ENCODE data around the gene ABAT.

The ABAT gene

DNA sequence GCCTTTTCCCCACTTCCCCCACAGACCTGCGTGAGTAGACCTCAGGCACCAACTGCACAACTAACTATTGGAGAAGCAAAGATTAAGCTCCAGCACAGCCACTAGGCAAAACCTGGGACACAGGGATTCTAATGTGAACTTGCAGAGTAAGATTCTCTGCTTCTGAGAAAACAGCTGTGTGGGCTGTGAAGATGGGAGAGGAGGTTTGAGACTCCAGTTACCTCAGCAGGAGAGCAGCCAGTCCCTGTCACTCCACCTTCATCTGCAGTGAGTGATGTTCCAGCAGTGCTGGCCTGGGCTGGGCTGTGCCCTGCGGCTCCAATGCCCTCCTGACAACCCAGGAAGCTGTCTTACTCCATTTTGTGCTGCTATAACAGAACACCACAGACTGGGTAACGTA is 18.0 kb upstream of the ABAT start:
- TF ChIP-seq ZNF8 (CRISPR knock-in tag; IDR thresholded peaks at IDR 0.05) (no peak), TOX (CRISPR knock-in tag; IDR thresholded peaks at IDR 0.05; ENCODE audit: borderline replicate concordance) (no peak), ZNF70 (CRISPR knock-in tag; IDR thresholded peaks at IDR 0.05) (no peak), ISL1 (CRISPR knock-in tag; IDR thresholded peaks at IDR 0.05) (no peak), CSDC2 (CRISPR knock-in tag; IDR thresholded peaks at IDR 0.05) (no peak), GLIS3 (CRISPR knock-in tag; IDR thresholded peaks at IDR 0.05) (no peak), ZFP3 (CRISPR knock-in tag; IDR thresholded peaks at IDR 0.05) (no peak), ZFP30 (CRISPR knock-in tag; IDR thresholded peaks at IDR 0.05) (no peak), PPARA (CRISPR knock-in tag; IDR thresholded peaks at IDR 0.05; ENCODE audit: borderline replicate concordance) (no peak), ZNF565 (CRISPR knock-in tag; conservative IDR thresholded peaks at IDR 0.05; ENCODE audit: low read depth) (no peak), ESRRG (CRISPR knock-in tag; IDR thresholded peaks at IDR 0.05) (no peak), RARB (CRISPR knock-in tag; IDR thresholded peaks at IDR 0.05) (no peak)
- TF ChIP-seq, protein P1, sequence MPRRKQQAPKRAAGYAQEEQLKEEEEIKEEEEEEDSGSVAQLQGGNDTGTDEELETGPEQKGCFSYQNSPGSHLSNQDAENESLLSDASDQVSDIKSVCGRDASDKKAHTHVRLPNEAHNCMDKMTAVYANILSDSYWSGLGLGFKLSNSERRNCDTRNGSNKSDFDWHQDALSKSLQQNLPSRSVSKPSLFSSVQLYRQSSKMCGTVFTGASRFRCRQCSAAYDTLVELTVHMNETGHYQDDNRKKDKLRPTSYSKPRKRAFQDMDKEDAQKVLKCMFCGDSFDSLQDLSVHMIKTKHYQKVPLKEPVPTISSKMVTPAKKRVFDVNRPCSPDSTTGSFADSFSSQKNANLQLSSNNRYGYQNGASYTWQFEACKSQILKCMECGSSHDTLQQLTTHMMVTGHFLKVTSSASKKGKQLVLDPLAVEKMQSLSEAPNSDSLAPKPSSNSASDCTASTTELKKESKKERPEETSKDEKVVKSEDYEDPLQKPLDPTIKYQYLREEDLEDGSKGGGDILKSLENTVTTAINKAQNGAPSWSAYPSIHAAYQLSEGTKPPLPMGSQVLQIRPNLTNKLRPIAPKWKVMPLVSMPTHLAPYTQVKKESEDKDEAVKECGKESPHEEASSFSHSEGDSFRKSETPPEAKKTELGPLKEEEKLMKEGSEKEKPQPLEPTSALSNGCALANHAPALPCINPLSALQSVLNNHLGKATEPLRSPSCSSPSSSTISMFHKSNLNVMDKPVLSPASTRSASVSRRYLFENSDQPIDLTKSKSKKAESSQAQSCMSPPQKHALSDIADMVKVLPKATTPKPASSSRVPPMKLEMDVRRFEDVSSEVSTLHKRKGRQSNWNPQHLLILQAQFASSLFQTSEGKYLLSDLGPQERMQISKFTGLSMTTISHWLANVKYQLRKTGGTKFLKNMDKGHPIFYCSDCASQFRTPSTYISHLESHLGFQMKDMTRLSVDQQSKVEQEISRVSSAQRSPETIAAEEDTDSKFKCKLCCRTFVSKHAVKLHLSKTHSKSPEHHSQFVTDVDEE (CRISPR knock-in tag; IDR thresholded peaks at IDR 0.05) = no peak
- TF ChIP-seq, protein P2, sequence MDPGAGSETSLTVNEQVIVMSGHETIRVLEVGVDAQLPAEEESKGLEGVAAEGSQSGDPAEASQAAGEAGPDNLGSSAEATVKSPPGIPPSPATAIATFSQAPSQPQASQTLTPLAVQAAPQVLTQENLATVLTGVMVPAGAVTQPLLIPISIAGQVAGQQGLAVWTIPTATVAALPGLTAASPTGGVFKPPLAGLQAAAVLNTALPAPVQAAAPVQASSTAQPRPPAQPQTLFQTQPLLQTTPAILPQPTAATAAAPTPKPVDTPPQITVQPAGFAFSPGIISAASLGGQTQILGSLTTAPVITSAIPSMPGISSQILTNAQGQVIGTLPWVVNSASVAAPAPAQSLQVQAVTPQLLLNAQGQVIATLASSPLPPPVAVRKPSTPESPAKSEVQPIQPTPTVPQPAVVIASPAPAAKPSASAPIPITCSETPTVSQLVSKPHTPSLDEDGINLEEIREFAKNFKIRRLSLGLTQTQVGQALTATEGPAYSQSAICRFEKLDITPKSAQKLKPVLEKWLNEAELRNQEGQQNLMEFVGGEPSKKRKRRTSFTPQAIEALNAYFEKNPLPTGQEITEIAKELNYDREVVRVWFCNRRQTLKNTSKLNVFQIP (CRISPR knock-in tag; IDR thresholded peaks at IDR 0.05; ENCODE audit: borderline replicate concordance, low read depth) = no peak
- TF ChIP-seq, protein P3, sequence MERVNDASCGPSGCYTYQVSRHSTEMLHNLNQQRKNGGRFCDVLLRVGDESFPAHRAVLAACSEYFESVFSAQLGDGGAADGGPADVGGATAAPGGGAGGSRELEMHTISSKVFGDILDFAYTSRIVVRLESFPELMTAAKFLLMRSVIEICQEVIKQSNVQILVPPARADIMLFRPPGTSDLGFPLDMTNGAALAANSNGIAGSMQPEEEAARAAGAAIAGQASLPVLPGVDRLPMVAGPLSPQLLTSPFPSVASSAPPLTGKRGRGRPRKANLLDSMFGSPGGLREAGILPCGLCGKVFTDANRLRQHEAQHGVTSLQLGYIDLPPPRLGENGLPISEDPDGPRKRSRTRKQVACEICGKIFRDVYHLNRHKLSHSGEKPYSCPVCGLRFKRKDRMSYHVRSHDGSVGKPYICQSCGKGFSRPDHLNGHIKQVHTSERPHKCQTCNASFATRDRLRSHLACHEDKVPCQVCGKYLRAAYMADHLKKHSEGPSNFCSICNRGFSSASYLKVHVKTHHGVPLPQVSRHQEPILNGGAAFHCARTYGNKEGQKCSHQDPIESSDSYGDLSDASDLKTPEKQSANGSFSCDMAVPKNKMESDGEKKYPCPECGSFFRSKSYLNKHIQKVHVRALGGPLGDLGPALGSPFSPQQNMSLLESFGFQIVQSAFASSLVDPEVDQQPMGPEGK (CRISPR knock-in tag; IDR thresholded peaks at IDR 0.05; ENCODE audit: borderline replicate concordance) = no peak
- no peak for ATAC-seq

DNA sequence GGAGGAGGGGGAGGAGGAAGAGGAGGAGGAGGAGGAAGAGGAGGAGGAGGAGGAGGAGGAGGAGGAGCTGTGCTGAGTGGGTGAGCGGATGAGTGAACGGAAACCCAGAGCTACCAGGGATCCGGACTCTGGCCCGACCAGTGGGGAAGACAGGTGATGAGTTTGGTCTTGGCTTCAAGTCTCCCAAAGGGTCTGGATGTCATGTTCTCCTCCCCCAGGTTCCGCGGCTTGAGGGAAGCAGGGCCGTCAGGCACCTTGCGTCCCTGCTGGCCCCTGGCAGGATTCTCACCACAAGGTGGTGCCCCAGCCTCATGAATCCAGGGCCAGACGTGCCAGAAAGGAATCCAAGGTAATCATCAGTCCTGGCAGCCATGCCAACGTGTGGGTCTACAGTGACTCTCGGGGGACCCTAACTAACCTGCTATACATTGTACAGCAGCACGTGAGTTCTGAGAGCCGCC is 13.5 kb upstream of the ABAT start:
- peak; percentile 95 for ATAC-seq

More for the DNA sequence above, 13.5 kb upstream of the ABAT start:
- TF ChIP-seq CSDC2 (CRISPR knock-in tag; IDR thresholded peaks at IDR 0.05) (no peak), ISL1 (CRISPR knock-in tag; IDR thresholded peaks at IDR 0.05) (no peak), ZFP30 (CRISPR knock-in tag; IDR thresholded peaks at IDR 0.05) (no peak), TOX (CRISPR knock-in tag; IDR thresholded peaks at IDR 0.05; ENCODE audit: borderline replicate concordance) (no peak), BACH2 (CRISPR knock-in tag; IDR thresholded peaks at IDR 0.05; ENCODE audit: borderline replicate concordance) (no peak), ZNF565 (CRISPR knock-in tag; conservative IDR thresholded peaks at IDR 0.05; ENCODE audit: low read depth) (no peak), ZC3H10 (CRISPR knock-in tag; IDR thresholded peaks at IDR 0.05) (no peak), TCF4 (CRISPR knock-in tag; IDR thresholded peaks at IDR 0.05; ENCODE audit: borderline replicate concordance) (no peak), ARNTL (CRISPR knock-in tag; IDR thresholded peaks at IDR 0.05; ENCODE audit: borderline replicate concordance, low read depth) (no peak), OSR1 (CRISPR knock-in tag; IDR thresholded peaks at IDR 0.05) (no peak)
- TF ChIP-seq, protein P2 (CRISPR knock-in tag; IDR thresholded peaks at IDR 0.05; ENCODE audit: borderline replicate concordance, low read depth) = no peak
- TF ChIP-seq, protein P3 (CRISPR knock-in tag; IDR thresholded peaks at IDR 0.05; ENCODE audit: borderline replicate concordance) = no peak
- TF ChIP-seq, protein P4, sequence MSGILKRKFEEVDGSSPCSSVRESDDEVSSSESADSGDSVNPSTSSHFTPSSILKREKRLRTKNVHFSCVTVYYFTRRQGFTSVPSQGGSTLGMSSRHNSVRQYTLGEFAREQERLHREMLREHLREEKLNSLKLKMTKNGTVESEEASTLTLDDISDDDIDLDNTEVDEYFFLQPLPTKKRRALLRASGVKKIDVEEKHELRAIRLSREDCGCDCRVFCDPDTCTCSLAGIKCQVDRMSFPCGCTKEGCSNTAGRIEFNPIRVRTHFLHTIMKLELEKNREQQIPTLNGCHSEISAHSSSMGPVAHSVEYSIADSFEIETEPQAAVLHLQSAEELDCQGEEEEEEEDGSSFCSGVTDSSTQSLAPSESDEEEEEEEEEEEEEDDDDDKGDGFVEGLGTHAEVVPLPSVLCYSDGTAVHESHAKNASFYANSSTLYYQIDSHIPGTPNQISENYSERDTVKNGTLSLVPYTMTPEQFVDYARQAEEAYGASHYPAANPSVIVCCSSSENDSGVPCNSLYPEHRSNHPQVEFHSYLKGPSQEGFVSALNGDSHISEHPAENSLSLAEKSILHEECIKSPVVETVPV (CRISPR knock-in tag; IDR thresholded peaks at IDR 0.05) = no peak

Data from SK-N-SH treated with all-trans-retinoic acid at 6 μM for 48 hours (cell line).